Activated naive CD4-positive, alpha-beta T cell treated with Interleukin-2 at 50 U/mL for 16 hours (primary cell): ENCODE data around the gene HES1.
"Not testable (repeated sequence)": the region's sequence is repeated elsewhere in the genome, so short reads cannot be mapped to it uniquely, and the experiment has no call there.

Experiments used
- DNase-seq: peaks from one replicate; pipeline ENCODE4 v3.0.0-alpha.2; 2020

The HES1 gene

GRCh38 chr3:194135806-194136518 is at the start of gene HES1:
Gene HES1, plus strand, starts transcription at chr3:194136148. Its CDS starts 233 bp downstream, at chr3:194136381.
- DNase-seq: peak; percentile 48

- DNase-seq: no peak
Measured at GRCh38 chr3:194086388-194087075, 49.4 kb upstream of the HES1 start.

- DNase-seq: no peak
Measured at GRCh38 chr3:194087280-194087679, 48.7 kb upstream of the HES1 start.

GRCh38 chr3:194087995-194088855 is 47.7 kb upstream of the HES1 start:
- no peak for DNase-seq

GRCh38 chr3:194089357-194090177 is 46.4 kb upstream of the HES1 start:
- DNase-seq: peak; percentile 50

GRCh38 chr3:194090178-194090555 is 45.8 kb upstream of the HES1 start:
- DNase-seq: not testable (repeated sequence)

GRCh38 chr3:194090716-194091115 is 45.2 kb upstream of the HES1 start:
- no peak for DNase-seq

GRCh38 chr3:194091141-194091540 is 44.8 kb upstream of the HES1 start:
- no peak for DNase-seq

GRCh38 chr3:194091897-194092296 is 44.1 kb upstream of the HES1 start:
- DNase-seq: not testable (repeated sequence)

- no peak for DNase-seq
Measured at GRCh38 chr3:194092881-194093301, 43.1 kb upstream of the HES1 start.

- DNase-seq: no peak
Measured at GRCh38 chr3:194093842-194094241, 42.1 kb upstream of the HES1 start.

GRCh38 chr3:194095464-194095863 is 40.5 kb upstream of the HES1 start:
- DNase-seq: no peak

- DNase-seq: no peak
Measured at GRCh38 chr3:194095902-194096301, 40.0 kb upstream of the HES1 start.

GRCh38 chr3:194097141-194097882 is 38.6 kb upstream of the HES1 start:
- no peak for DNase-seq

GRCh38 chr3:194098081-194098842 is 37.7 kb upstream of the HES1 start:
- DNase-seq: no peak

- no peak for DNase-seq
Measured at GRCh38 chr3:194098843-194099183, 37.1 kb upstream of the HES1 start.

- DNase-seq: no peak
Measured at GRCh38 chr3:194099215-194099614, 36.7 kb upstream of the HES1 start.

- DNase-seq: no peak
Measured at GRCh38 chr3:194100856-194101390, 35.0 kb upstream of the HES1 start.

- no peak for DNase-seq
Measured at GRCh38 chr3:194101592-194102432, 34.1 kb upstream of the HES1 start.

- DNase-seq: no peak
Measured at GRCh38 chr3:194102436-194102835, 33.5 kb upstream of the HES1 start.
